Activated CD4-positive, alpha-beta T cell treated with anti-CD3 and anti-CD28 coated beads for 1 hour (primary cell): ENCODE results near the gene UBC.
"Not testable (repeated sequence)": the region's sequence is repeated elsewhere in the genome, so short reads cannot be mapped to it uniquely, and the experiment has no call there.

ENCODE experiments used
- DNase-seq: peaks from one replicate; pipeline ENCODE4 v3.0.0-alpha.2; 2020

UBC gene

DNA sequence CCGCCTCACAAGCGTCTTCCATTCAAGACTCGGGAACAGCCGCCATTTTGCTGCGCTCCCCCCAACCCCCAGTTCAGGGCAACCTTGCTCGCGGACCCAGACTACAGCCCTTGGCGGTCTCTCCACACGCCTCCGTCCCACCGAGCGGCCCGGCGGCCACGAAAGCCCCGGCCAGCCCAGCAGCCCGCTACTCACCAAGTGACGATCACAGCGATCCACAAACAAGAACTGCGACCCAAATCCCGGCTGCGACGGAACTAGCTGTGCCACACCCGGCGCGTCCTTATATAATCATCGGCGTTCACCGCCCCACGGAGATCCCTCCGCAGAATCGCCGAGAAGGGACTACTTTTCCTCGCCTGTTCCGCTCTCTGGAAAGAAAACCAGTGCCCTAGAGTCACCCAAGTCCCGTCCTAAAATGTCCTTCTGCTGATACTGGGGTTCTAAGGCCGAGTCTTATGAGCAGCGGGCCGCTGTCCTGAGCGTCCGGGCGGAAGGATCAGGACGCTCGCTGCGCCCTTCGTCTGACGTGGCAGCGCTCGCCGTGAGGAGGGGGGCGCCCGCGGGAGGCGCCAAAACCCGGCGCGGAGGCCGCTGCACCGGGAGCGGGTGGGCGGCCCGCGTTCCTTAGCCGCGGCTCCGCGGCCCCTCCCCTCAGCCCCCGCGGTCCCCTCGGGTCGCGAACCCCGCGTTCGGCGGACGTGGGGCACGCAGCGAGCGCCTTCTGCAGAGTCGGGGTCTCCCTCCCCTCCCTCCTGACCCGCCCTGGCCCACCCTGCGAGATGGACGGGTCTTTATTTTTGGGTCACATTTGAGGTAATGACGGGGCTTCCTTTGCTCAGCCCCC lies at the start of gene UBC:
Gene UBC, minus strand, starts transcription at position 259 of the 847 bp plus-strand sequence. CDS start 879 bp downstream, outside the sequence.
- DNase-seq: peak; percentile 89

DNA sequence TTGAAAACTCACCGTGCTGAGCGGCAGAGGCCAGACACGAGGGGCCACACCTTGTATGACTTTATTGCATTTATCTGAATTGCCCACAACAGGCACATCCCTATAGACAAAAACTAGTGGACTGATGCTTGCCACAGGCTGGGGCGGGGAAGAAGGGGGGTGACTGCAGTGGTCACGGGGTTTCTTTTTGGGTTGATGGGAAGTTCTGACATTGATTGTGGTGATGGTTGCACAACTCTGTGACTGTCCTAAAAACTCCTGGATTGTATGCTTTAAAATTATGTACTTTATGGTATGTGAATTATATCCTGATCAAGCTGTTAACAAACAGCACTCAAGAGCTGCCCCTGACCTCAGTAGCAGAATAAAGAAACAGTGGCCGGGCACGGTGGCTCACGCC lies 48.8 kb upstream of the UBC start:
- no peak for DNase-seq

DNA sequence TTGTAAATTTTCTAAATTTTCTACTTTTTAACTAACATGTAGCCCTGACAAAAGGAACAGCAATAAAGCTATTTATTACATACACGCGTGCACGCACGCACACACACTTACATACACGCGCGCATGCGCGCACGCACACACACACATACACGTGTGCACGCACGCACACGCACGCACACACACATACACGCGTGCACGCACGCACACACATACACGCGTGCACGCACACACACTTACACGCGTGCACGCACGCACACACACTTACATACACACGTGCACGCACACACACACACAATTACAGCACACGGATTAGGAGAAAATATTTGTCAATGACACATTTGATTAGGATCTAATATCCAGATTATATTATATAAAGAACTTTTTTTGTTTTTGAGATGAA lies 46.6 kb upstream of the UBC start:
- no peak for DNase-seq

DNA sequence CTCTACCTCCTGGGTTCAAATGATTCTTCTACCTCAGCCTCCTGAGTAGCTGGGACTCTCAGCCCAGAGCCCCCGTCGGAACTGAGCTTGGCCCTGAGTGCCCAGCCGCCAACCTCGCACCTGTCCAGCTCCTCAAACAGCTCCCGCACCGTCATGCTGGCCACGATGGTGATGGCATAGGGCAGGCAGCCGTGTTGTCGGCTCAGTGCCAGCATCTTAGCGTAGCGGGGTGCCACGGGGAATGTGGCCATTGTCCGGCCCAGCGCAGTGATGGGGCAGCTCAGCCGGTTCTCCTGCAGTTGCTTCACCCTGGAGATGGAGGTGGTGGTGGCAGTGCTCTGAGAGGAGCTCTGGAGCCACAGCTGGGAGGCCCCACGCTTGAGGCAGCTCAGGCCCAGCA lies 42.1 kb upstream of the UBC start:
- no peak for DNase-seq

DNA sequence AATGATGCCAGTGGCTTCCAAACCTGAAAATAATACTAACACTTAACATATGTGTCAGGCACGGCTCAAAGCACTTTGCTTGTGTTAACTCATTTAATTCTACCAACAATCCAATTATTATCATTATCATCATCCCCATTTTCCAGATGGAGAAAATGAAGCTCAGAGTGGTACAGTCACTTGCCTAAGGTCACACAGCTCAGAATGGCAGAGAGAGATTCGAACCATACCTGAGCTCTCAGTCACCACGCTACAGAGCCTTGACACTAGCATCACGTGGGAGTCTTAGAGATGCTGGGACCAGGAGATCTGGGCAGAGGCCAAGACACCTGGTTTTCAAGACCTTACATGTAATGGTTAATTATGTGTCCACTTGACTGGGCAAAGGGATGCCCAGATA lies 40.3 kb upstream of the UBC start:
- no peak for DNase-seq

DNA sequence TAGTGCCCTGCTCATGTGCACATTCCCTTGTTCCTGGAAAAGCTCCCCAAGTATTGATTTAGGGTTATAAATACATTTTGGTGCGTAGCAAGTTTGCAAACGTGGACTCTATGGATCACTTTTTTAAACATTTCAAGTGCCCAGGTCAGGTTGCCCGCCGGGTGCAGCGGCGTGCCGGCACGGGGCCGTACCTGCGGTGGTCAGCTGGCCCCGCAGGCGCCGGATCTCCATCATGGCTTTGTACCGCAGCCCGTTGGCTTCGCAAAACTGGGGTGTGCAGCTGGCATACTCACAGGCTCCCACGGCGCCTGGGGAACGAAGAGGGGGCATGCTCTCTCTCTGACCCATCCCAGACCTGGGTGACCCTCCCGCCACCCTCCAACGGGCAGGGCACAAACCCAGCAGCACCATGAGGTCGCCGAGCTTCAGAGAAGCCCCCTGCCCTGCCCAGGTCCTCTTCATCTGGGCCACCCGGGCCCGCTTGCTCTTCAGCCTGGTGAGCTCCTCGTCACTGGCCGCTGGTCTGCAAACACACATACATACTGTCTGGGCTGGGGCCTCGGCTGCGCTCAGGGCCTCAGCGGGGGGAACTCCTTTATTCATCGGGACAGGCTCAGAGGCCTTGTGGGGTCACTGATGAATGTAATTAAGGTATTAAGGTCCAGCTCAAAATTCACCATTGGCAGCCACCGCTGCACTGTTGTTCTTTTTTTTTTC lies 39.4 kb upstream of the UBC start:
- DNase-seq: no peak

DNA sequence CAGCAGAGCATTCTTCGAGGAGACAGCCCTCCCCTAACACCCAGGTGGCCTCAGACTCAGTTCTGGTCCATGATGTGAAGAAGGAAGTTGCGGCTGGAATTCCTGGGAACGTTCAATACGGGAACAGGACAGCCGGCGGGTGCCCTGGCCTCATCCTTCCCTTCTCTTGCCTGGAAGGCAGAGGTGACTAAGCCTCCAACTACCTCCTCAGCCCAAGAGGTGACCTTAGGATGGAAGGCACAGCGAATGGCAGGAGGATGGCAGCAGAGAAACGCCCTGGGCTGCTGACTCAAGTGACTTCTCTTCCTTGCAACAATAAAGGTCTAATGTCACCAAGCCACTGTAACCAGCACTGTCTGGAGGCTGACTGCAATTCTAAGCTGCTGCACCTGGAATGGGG lies 38.4 kb upstream of the UBC start:
- no peak for DNase-seq

DNA sequence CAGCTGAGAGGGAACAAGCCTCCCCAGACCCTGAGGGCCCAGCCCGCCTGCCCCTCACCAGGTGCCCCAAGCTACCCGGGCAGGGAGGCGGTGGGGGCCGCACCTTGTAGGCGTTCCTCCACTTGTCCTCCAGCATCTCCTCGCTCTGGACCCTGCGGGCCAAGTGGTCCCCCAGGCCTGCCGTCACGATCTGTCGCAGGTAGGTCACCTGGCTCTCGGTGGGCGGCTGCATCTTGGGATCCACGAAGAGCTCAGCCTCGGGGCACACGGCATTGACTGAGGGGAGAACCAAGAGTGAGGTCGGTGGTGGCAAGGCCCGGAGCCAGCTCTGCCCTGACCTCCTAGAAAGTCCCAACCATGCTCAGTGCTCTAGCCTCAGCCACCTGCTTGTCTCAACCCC lies 37.8 kb upstream of the UBC start:
- DNase-seq: no peak

DNA sequence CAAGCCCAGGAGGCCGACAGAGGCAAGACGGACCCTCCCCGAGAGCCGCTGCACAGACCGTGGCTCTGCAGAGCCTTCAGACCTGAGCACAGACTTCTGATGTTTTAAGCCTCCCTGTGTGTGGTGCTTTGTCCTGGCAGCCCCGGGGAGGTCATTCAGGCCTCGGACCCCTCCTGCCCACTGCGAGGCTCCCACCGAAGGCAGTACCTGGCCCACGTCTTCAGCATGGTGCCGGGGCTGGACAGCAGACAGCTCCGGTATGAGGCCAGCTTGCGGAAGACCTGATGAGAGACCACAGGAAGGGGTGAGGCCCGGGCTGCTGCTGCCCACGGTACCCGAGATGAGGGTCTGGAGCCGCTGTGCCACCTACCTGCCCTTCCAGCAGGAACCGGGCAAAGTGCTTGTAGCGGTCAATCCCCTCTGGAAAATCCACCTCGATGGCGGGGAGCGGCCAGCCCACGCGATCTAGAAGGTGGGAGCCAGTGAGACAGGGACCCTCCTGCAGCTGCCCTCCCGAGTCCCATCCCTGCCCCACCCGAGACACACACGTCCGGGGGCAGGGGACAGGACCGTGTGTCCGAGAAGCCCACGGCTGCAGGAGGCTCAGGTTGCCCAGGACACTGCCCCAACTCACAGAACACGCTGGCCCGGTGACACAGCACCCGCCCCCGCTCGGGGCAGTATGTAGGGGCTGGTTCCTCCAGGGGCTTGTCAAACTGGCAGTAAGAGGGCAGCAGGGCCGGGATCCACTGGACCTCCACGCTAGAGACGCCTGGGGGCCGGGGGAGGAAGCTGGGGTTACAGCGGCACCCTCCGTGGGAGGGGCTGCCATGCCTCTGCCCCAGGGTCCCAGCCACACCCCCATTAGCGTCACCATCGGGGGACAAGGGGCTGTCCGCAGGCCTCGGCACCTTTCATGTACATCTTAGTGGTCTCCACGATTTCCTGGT lies 35.6 kb upstream of the UBC start:
- DNase-seq: no peak

DNA sequence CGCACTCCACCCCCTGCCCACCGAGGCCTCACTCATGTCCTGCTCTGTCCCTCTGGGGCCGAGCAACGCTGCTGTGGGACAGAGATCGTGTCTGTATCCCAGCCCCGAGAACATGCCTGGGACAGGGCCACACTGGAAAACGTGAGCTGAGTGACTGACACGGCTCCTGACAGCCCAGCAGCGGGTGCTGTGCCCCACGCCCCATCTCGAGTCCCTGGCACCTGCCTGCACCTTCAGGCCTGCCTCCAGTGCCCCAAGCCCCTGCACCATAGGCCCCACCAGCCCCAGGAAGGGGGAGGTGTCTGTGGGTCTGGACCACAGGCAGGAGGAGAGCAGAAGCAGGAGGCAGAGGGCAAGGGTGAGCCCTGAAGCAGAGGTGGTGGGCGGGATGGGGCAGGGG lies 34.6 kb upstream of the UBC start:
- no peak for DNase-seq

DNA sequence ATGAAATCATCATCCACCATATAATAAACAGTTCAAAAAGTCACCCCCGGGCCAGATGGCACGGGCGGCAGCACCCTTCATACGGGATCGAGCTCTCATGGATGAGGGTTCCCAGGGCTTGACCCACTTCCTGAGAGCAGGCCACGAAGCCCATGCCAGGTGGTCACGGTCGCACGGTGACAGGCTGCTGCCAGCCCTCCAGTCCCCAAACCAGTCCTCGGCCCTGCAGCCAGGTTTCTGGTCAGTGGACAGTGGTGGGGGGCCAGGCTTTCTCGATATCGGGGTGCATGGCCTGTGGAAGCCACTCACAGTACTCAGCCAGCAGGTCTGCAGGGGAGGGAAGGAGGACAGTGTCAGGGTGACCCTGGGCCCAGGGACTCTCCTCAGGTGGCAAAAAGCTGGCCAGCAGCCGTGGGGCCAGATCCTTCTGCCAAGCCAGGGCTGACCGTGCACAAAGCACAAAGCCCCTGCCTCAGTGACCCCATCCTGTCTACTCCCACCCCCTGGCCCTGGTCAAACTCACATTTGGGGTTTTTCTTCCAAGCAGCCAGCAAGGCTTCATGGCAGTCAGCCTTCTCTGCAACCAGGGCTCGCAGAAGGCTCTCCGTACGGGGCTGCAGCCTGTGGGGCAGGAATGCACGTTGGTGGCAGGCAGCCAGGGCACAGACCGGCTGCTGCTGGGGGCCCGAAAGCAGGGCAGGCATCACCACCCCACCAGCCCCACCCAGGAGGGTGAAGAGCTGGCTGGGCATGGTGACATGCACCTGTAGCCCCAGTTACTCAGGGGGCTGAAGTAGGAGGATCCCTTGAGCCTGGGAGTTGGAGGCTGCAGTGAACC lies 33.3 kb upstream of the UBC start:
- no peak for DNase-seq

DNA sequence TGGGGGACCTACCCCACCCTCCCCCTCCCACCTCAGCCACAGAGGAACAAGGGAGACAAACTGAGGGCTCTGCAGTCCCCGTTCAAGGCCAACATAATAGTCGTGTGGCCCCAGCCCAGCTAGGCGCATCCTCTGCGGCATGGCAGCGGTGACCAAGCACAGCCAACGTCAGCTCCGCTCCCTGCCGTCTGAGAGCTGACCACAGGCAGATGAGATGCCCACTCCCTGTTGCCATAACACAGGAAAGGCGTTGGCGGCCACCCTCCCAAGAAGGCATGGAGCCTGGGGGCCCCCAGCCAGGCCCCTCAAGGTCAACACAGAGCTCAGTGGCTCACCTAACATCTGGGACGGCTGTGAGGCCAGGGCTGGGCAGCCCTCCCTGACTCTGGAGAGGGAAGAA lies 32.6 kb upstream of the UBC start:
- no peak for DNase-seq

DNA sequence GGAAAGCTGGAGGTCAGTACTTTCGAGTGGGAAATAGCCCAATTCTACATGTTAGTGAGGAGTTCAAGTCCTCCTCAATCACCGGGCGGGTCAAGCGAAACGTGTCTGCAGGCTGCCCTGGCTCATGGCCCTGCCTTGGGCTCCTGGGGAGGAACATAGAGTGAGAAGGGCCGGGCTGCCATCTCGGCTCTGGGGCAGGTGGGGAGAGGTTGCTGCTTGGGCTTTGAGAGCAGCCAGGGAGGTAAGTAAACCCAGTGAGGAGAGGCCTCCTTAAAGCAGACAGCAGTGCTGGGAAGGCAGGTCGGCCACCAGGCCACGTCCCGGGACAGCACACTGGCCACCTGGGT lies 32.0 kb upstream of the UBC start:
- DNase-seq: no peak

DNA sequence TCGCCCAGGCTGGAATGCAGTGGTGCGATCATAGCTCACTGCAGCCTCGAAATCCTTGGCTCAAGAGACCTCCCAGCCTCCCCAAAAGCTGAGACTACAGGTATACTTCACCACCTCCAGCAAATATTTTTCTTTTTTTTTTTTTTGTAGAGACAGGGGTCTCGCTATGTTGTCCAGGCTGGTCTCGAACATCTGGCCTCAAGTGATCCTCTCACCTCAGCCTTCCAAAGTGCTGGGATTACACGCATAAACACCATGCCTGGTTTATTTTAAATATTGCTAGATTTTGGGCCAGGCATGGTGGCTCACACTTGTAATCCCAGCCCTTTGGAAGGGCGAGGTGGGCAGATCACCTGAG lies 26.7 kb upstream of the UBC start:
- DNase-seq: no peak

DNA sequence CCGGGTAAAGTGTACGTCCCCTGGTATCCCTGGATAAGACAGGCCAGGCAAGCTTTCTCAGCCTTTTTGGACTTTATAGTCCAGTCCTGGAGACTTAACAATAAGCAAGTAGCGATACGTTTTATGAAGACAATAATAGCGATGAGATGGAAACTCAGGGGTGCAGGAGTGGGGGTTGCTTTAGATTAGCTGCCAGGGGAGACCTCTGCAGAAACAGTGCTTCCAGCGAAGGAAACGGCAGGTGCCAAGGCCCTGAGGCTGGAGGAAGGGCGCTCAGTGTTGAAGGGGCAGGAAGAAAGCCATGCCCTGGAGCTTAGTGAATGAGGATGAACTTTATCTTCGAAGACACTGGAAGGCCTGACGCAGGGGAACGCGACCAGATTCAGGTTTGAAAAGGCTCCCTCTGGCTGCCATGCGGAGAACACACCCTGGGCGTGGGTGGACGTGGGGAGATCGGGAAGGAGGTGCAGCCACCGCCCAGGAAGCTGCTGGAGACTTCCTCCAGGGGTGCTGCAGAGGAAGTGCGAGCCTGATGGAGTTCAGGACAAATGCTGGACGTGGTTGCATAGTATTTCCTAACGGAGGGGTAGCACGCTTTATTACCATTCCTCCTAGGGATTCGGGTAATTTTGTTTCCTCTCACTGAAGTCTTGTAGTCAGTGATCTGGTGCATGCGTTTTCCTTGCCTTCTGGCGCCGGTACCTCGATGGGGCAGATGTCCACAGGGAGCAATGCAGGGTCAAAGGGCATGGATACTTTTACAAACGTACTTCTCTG lies 26.1 kb upstream of the UBC start:
- peak; percentile 73 for DNase-seq

DNA sequence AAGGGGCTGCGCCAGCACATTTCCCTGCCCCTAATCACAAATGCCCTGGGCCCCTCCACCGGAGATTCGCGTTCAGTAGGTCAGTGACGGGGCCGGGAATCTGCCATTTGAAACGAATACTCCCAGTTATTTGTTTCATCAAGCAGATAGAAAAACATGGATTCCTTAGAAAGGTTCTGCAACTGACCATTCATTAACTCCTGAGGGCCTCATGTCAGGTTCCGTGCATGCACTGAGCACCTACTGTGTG lies 25.6 kb upstream of the UBC start:
- DNase-seq: no peak

DNA sequence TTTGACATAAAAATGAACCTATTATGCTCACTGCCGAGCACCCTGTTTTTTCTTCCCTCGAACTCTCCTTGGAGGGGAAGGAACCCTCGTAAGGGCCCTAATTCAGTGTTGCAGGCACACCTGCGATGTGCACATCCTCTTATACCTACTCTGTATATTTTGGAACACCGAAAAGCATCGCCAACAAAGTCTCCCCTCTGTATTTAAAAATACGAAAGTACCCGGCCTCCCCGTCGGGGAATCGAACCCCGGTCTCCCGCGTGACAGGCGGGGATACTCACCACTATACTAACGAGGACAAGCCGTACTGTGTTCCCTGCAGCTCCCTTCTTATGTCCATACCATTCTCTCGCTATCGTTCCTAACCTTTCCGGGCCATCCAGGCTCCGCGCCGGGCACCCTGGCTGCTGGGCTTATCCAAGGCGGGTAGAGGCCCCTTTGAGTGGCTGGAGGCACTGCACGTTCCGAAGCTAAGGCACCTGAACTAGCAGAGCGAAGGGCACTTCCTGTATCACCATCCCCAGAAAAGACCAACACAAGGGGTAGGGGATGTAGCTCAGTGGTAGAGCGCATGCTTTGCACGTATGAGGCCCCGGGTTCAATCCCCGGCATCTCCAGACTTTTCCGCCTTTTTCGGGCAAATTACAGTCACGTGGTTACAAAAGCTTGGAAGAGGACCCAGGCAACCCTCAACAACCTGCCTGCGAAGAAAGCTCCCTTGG lies 25.1 kb upstream of the UBC start:
- peak; percentile 80 for DNase-seq

DNA sequence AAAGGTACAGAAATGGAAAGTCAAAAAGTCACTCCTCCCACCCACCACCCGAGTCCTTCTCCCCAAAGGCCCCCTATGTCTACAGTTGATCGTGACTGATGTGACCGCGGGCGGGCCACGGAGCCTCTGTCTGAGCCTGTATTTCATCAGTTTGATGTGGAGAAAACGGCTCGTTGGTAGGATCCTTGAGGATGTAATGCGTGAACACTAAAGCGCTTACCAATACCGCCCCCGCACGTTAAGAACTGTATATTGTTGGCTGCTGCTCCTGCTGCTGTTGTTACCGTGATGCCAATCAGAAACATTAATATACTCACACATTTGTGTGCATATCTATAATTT lies 24.6 kb upstream of the UBC start:
- DNase-seq: peak; percentile 37

DNA sequence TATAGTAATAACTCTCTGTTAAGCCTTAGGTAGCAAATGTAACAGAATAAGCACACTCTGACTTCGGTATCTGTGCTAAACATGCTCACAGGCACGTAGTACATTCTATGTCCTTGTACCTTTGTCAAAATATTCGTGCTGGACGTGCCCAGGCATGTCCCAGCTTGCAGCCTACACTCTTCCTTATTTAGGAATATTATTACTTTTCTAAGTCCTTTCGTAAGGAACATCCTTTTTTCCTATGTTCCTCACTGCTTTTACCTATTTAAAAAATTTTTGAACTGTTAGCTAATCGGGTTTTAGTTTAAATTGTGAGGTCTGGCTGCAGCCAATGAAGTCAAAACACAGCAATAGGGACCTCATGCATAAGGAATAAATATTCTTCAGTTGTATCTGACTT lies 24.1 kb upstream of the UBC start:
- DNase-seq: no peak

DNA sequence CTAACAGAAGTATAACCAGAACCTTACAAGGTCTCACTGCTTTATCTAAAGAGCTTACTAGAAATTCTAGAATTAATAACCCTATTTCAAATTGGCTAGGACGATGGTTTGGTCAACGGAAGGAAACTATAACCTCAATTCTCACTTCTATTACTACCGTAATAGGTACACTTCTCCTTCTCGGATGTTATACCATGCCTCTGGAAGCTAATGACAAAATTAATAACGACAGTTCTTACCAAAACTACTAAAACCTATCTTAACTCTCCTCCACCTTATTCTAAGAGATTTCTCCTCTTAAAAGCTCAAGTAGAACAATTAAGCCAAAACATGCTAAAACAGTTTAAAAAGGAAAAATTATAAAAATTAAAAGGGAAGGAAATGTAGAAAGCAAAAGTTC lies 23.7 kb upstream of the UBC start:
- DNase-seq: no peak

DNA sequence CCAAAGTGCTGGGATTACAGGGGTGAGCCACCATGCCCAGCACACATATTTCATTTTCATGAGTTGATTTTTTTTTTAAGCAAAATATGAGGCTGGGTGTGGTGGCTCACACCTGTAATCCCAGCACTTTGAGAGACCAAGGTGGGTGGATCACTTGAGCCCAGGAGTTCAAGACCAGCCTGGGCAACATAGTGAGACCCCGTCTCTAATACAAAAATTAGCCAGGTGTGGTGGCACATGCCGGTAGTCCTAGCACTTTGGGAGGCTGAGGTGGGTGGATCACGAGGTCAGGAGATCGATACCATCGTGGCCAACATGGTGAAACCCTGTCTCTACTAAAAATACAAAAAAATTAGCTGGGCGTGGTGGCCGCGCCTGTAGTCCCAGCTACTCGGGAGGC lies 17.1 kb upstream of the UBC start:
- not testable (repeated sequence) for DNase-seq

DNA sequence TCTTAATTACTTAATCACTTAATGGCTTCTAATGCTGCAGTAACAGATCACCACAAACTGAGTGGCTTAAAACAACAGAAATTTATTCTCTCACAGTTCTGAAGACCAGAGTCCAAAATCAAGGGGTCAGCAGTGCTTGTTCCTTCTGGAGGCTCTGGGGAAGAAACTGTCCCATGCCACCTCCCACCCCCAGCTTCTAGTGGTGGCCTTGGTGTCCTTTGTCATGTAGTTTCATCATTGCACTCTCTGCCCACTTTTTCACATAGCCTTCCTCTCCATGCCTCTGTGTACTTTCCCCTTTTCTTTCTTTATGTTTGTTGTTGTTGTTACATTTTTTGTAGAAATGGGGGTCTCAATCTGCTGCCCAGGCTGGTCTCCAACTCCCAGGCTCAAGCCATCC lies 16.1 kb upstream of the UBC start:
- DNase-seq: no peak
